Naive B cell (primary cell): ENCODE results near the gene ANXA11. TPM values are rescaled to one million over a fixed set of nuclear protein-coding genes. Genes with fewer than 3 reads are reported as not detected.
A peak's percentile ranks its signal among the peaks of the same experiment; 100 is the strongest.

ENCODE experiments used
- ATAC-seq, 2 donors: fragments of 150-1000 bp; cut with Tn5 transposase; 2 replicates each; pipeline ENCODE4 v1.10.0; 2021; ENCODE audit warnings: low read depth in 2 of 2, mild to moderate bottlenecking in 2 of 2, moderate library complexity in 2 of 2
- DNase-seq: peaks from one replicate; pipeline ENCODE4 v3.0.0; 2022
- H3K27ac Mint-ChIP-seq, 6 donors: one replicate each; pipeline ENCODE4 v1.8.0; 2020 to 2022; ENCODE audit warnings: mild to moderate bottlenecking in 6 of 6, mixed read lengths in 6 of 6, moderate library complexity in 5 of 6, inconsistent platforms in 2 of 6
- H3K27me3 Mint-ChIP-seq, 3 donors: one replicate each; pipeline ENCODE4 v1.8.0; 2021 to 2022; ENCODE audit warnings: mixed read lengths in 3 of 3, mild to moderate bottlenecking in 1 of 3
- H3K36me3 Mint-ChIP-seq, 2 donors: one replicate each; pipeline ENCODE4 v1.8.0; 2020 to 2022; ENCODE audit warnings: mixed read lengths in 2 of 2, inconsistent platforms in 1 of 2, mild to moderate bottlenecking in 1 of 2
- H3K4me1 Mint-ChIP-seq, 3 donors: one replicate each; pipeline ENCODE4 v1.8.0; 2020 to 2022; ENCODE audit warnings: mixed read lengths in 3 of 3, inconsistent platforms in 1 of 3, mild to moderate bottlenecking in 1 of 3, moderate library complexity in 1 of 3
- H3K4me3 Mint-ChIP-seq, 8 donors: one replicate each; pipeline ENCODE4 v1.8.0; 2020 to 2022; ENCODE audit warnings: mild to moderate bottlenecking in 8 of 8, mixed read lengths in 8 of 8, moderate library complexity in 8 of 8, inconsistent platforms in 2 of 8
- H3K9me3 Mint-ChIP-seq, 7 donors: one replicate each; pipeline ENCODE4 v1.8.0; 2020 to 2022; ENCODE audit warnings: mixed read lengths in 7 of 7, mild to moderate bottlenecking in 5 of 7, inconsistent platforms in 2 of 7, moderate library complexity in 1 of 7
- polyA plus RNA-seq, 6 donors: library from polyadenylated mRNA; unstranded; fragments of 300-500 nt; fragmentation: Illumina TruSeq; gene quantifications; one replicate each; pipeline ENCODE4 v1.2.3, GENCODE V29; 2021; ENCODE audit warnings: low read depth in 6 of 6

The ANXA11 gene
- polyA plus RNA-seq, 6 donors from 2014 or later = 146 to 167 (median 157) TPM

DNA sequence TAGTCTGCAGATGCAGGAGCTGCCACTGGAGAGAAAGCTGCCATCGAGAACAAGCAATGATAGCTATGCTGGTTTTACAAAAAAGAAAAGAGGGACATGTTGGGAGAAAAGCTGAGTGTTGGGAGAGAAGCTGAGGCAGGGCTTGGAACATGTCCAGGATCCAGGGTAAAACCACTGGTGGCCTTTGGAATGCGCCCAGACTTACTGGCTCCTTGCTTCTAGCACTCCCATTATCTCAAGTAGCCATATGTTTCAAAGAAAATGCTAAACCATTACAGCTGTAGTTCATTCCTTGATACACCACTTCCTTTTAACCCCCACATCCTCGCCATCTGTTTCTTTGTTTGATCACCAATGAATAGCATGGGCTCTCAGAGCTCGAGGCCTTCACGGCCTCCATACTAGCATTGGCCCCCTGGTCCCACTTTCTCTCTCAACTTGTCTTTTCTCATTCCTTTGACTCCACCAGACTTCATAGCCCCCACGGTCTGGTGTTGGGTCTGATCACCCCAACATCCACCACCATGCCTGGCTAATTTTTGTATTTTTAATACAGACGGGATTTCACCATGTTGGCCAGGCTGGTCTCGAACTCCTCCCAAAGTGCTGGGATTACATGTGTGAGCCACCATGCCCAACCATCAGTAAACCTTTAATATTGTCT is 96.6 kb downstream of the ANXA11 start:
- H3K4me3 Mint-ChIP-seq = no peak overlapping the region

DNA sequence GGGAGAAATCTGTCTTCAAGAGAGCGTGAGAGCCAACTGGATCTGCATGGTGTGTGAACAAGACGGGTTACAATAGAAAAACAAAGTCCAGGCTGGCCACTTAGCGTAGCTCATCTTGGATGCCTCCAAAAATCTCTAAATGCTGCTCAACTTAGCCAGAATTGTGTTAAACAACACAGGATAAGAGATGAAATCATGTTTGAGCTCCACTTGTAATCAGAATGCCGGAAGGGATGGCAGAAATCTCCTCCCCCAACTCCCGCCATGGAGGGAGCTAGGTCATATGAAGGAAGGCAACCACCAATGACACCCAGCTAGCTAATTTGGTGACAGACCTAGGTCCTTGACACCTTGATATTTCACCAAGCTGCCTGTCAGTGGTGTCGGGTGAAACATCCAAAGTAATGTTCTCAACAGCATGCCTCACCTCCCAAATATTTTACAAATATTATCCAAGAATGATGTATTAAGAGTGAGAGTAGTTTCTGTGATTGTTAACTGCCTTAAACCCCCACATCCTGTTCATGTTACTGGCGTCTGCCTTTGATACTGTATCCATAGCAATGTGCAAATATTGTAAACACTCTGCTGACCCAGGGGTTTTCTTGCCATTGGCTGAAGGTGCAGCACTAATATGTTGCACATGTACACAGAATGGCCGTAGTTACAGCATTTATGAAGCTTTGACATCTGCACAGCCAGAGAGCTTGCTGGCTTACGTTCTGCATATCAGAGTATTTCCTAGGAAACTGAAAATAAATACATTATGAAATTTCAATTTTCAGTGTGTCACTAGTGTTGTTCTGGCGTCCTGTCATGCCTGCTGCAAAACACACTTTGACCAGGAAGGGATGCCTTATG is 101.0 kb downstream of the ANXA11 start:
- Mint-ChIP-seq H3K27ac (no peak overlapping the region), H3K27me3 (peaks cover 0 to 4% (median 3%) of the 10 kb centered on the region in 3 donors), H3K4me3 (no peak overlapping the region), H3K9me3 (peaks cover 9 to 30% (median 19%) of the 10 kb centered on the region in 7 donors), H3K36me3 (peaks cover 10 to 17% of the 10 kb centered on the region in 2 donors), H3K4me1 (no peaks in the 10 kb centered on the region)
- ATAC-seq (peak in 1 of 2 donors; percentile 38), DNase-seq (no peak)

More for the DNA sequence above, 96.6 kb downstream of the ANXA11 start:
- Mint-ChIP-seq H3K27me3 (peaks cover 0 to 5% (median 0%) of the 10 kb centered on the region in 3 donors), H3K27ac (peak overlapping the region in 1 of 6 donors; percentile 36), H3K4me1 (no peaks in the 10 kb centered on the region), H3K36me3 (peaks cover 10 to 23% of the 10 kb centered on the region in 2 donors), H3K9me3 (peaks cover 10 to 40% (median 26%) of the 10 kb centered on the region in 7 donors)
- no peak for DNase-seq
- ATAC-seq = no peak

Other genes starting within 250 kb of the ANXA11 start
- gene TMEM254, start 126.9 kb downstream of the ANXA11 start, polyA plus RNA-seq = 10 to 100 TPM; 26.2 to 46.5 (median 36.7) TPM
- gene PLAC9, start 72.8 kb downstream of the ANXA11 start, polyA plus RNA-seq = not detected
- not detected for gene MAT1A, start 84.1 kb upstream of the ANXA11 start, polyA plus RNA-seq
- gene DYDC1, start 151.2 kb upstream of the ANXA11 start, polyA plus RNA-seq = not detected
- not detected for gene DYDC2, start 151.2 kb upstream of the ANXA11 start, polyA plus RNA-seq
- gene PRXL2A, start 203.0 kb upstream of the ANXA11 start, polyA plus RNA-seq = 10 to 100 TPM in 2 of 6 donors, 1 to 10 TPM in 4; 2.5 to 13.9 (median 8.3) TPM
- gene TSPAN14, start 248.8 kb upstream of the ANXA11 start, polyA plus RNA-seq = 10 to 100 TPM; 31.0 to 60.8 (median 38.1) TPM